ENCODE measurements around the gene THEM5. TPM values are rescaled to one million over a fixed set of nuclear protein-coding genes. Genes with fewer than 3 reads are reported as not detected.

THEM5 gene
- total and polyA plus RNA-seq, 4 donors: 1.5 to 1.8 TPM; not detected in 2

GRCh38 chr1:151846062-151846568 lies 7.4 kb downstream of the THEM5 start:
- Histone ChIP-seq H3K27me3 (ENCODE audit: control insufficient read depth, insufficient read depth, low read length) (peaks cover 3% of the 10 kb centered on the region), H3K9me3 (ENCODE audit: control insufficient read depth, insufficient read depth, low read length) (no peaks in the 10 kb centered on the region), H3K4me1 (ENCODE audit: control insufficient read depth, insufficient read depth, low read length) (peaks cover 4% of the 10 kb centered on the region), H3K36me3 (ENCODE audit: control insufficient read depth, insufficient read depth, low read length) (no peaks in the 10 kb centered on the region), H3K4me3 (ENCODE audit: low read depth, low read length) (no peak overlapping the region), H3K27ac (ENCODE audit: low read depth, low read length) (no peak overlapping the region)
- DNase-seq (ENCODE audit: low read depth in 4 of 6, low spot score in 6 of 6): no peak
- 62% methylated on average over 6 of the region's 6 CpGs for WGBS (ENCODE audit: insufficient coverage)

- no CpG with 5 or more reads among the region's 2 CpGs for WGBS (ENCODE audit: insufficient coverage)
- H3K4me1 ChIP-seq (ENCODE audit: control insufficient read depth, insufficient read depth, low read length): peaks cover 21% of the 10 kb centered on the region
- no peaks in the 10 kb centered on the region for H3K36me3 ChIP-seq (ENCODE audit: control insufficient read depth, insufficient read depth, low read length)
- no peak for DNase-seq (ENCODE audit: low read depth in 4 of 6, low spot score in 6 of 6)
- no peaks in the 10 kb centered on the region for H3K9me3 ChIP-seq (ENCODE audit: control insufficient read depth, insufficient read depth, low read length)
- no peak overlapping the region for H3K4me3 ChIP-seq (ENCODE audit: low read depth, low read length)
- H3K27me3 ChIP-seq (ENCODE audit: control insufficient read depth, insufficient read depth, low read length): peaks cover 18% of the 10 kb centered on the region
- H3K27ac ChIP-seq (ENCODE audit: low read depth, low read length): no peak overlapping the region
Observed at GRCh38 chr1:151843398-151843797, 10.1 kb downstream of the THEM5 start.

- Histone ChIP-seq H3K27ac (ENCODE audit: low read depth, low read length) (no peak overlapping the region), H3K4me3 (ENCODE audit: low read depth, low read length) (no peak overlapping the region), H3K27me3 (ENCODE audit: control insufficient read depth, insufficient read depth, low read length) (peaks cover 31% of the 10 kb centered on the region), H3K9me3 (ENCODE audit: control insufficient read depth, insufficient read depth, low read length) (no peaks in the 10 kb centered on the region), H3K36me3 (ENCODE audit: control insufficient read depth, insufficient read depth, low read length) (no peaks in the 10 kb centered on the region), H3K4me1 (ENCODE audit: control insufficient read depth, insufficient read depth, low read length) (peaks cover 20% of the 10 kb centered on the region)
- no peak for DNase-seq (ENCODE audit: low read depth in 4 of 6, low spot score in 6 of 6)
- WGBS (ENCODE audit: insufficient coverage): 100% methylated on average over 1 of the region's 2 CpGs
Observed at GRCh38 chr1:151841141-151841540, 12.4 kb downstream of the THEM5 start.

GRCh38 chr1:151840421-151840820 lies 13.1 kb downstream of the THEM5 start:
- Histone ChIP-seq H3K9me3 (ENCODE audit: control insufficient read depth, insufficient read depth, low read length) (no peaks in the 10 kb centered on the region), H3K4me3 (ENCODE audit: low read depth, low read length) (no peak overlapping the region)

GRCh38 chr1:151839457-151840403 lies 13.8 kb downstream of the THEM5 start, which contains the start of gene C2CD4D:
C2CD4D (minus strand) TSS chr1:151839820; CDS start chr1:151838989, 831 bp downstream.
- no peaks in the 10 kb centered on the region for H3K36me3 ChIP-seq (ENCODE audit: control insufficient read depth, insufficient read depth, low read length)
- DNase-seq (ENCODE audit: low read depth in 4 of 6, low spot score in 6 of 6): peak in 3 of 6 donors; percentile 43 to 84 (median 84)
- 3% methylated on average over 45 of the region's 47 CpGs for WGBS (ENCODE audit: insufficient coverage)
- peaks cover 20% of the 10 kb centered on the region for H3K4me1 ChIP-seq (ENCODE audit: control insufficient read depth, insufficient read depth, low read length)
- H3K27me3 ChIP-seq (ENCODE audit: control insufficient read depth, insufficient read depth, low read length): peaks cover 31% of the 10 kb centered on the region
- peak within 1 kb of the TSS; percentile 24 for H3K4me3 ChIP-seq (ENCODE audit: low read depth, low read length)
- peak within 1 kb of the TSS; percentile 34 for H3K27ac ChIP-seq (ENCODE audit: low read depth, low read length)
- no peaks in the 10 kb centered on the region for H3K9me3 ChIP-seq (ENCODE audit: control insufficient read depth, insufficient read depth, low read length)

More at GRCh38 chr1:151840421-151840820, 13.1 kb downstream of the THEM5 start:
- no peak for DNase-seq (ENCODE audit: low read depth in 4 of 6, low spot score in 6 of 6)
- Histone ChIP-seq H3K4me1 (ENCODE audit: control insufficient read depth, insufficient read depth, low read length) (peaks cover 20% of the 10 kb centered on the region), H3K27me3 (ENCODE audit: control insufficient read depth, insufficient read depth, low read length) (peaks cover 31% of the 10 kb centered on the region), H3K36me3 (ENCODE audit: control insufficient read depth, insufficient read depth, low read length) (no peaks in the 10 kb centered on the region), H3K27ac (ENCODE audit: low read depth, low read length) (peak overlapping the region; percentile 34)

- H3K4me1 ChIP-seq (ENCODE audit: control insufficient read depth, insufficient read depth, low read length): peaks cover 20% of the 10 kb centered on the region
- WGBS (ENCODE audit: insufficient coverage): 5% methylated on average over 7 of the region's 16 CpGs
- no peaks in the 10 kb centered on the region for H3K36me3 ChIP-seq (ENCODE audit: control insufficient read depth, insufficient read depth, low read length)
- no peaks in the 10 kb centered on the region for H3K9me3 ChIP-seq (ENCODE audit: control insufficient read depth, insufficient read depth, low read length)
- no peak overlapping the region for H3K27ac ChIP-seq (ENCODE audit: low read depth, low read length)
- H3K27me3 ChIP-seq (ENCODE audit: control insufficient read depth, insufficient read depth, low read length): peaks cover 31% of the 10 kb centered on the region
- no peak for DNase-seq (ENCODE audit: low read depth in 4 of 6, low spot score in 6 of 6)
- peak overlapping the region; percentile 24 for H3K4me3 ChIP-seq (ENCODE audit: low read depth, low read length)
Observed at GRCh38 chr1:151839082-151839412, 14.5 kb downstream of the THEM5 start.

GRCh38 chr1:151838222-151839081 lies 15.1 kb downstream of the THEM5 start:
- H3K9me3 ChIP-seq (ENCODE audit: control insufficient read depth, insufficient read depth, low read length): no peaks in the 10 kb centered on the region
- 1% methylated on average over 117 of the region's 117 CpGs for WGBS (ENCODE audit: insufficient coverage)
- no peak overlapping the region for H3K27ac ChIP-seq (ENCODE audit: low read depth, low read length)
- DNase-seq (ENCODE audit: low read depth in 4 of 6, low spot score in 6 of 6): peak in 2 of 6 donors; percentile 22 to 31
- H3K36me3 ChIP-seq (ENCODE audit: control insufficient read depth, insufficient read depth, low read length): no peaks in the 10 kb centered on the region
- no peak overlapping the region for H3K4me3 ChIP-seq (ENCODE audit: low read depth, low read length)
- H3K27me3 ChIP-seq (ENCODE audit: control insufficient read depth, insufficient read depth, low read length): peaks cover 31% of the 10 kb centered on the region
- peaks cover 20% of the 10 kb centered on the region for H3K4me1 ChIP-seq (ENCODE audit: control insufficient read depth, insufficient read depth, low read length)

GRCh38 chr1:151837884-151838221 lies 15.7 kb downstream of the THEM5 start:
- H3K27ac ChIP-seq (ENCODE audit: low read depth, low read length): no peak overlapping the region
- no peak for DNase-seq (ENCODE audit: low read depth in 4 of 6, low spot score in 6 of 6)
- no peaks in the 10 kb centered on the region for H3K36me3 ChIP-seq (ENCODE audit: control insufficient read depth, insufficient read depth, low read length)
- peaks cover 21% of the 10 kb centered on the region for H3K4me1 ChIP-seq (ENCODE audit: control insufficient read depth, insufficient read depth, low read length)
- WGBS (ENCODE audit: insufficient coverage): 8% methylated on average over 26 of the region's 26 CpGs
- H3K27me3 ChIP-seq (ENCODE audit: control insufficient read depth, insufficient read depth, low read length): peaks cover 31% of the 10 kb centered on the region
- no peaks in the 10 kb centered on the region for H3K9me3 ChIP-seq (ENCODE audit: control insufficient read depth, insufficient read depth, low read length)
- H3K4me3 ChIP-seq (ENCODE audit: low read depth, low read length): no peak overlapping the region

GRCh38 chr1:151837197-151837596 lies 16.3 kb downstream of the THEM5 start:
- no peak overlapping the region for H3K4me3 ChIP-seq (ENCODE audit: low read depth, low read length)
- no peaks in the 10 kb centered on the region for H3K9me3 ChIP-seq (ENCODE audit: control insufficient read depth, insufficient read depth, low read length)
- H3K4me1 ChIP-seq (ENCODE audit: control insufficient read depth, insufficient read depth, low read length): peaks cover 27% of the 10 kb centered on the region
- H3K36me3 ChIP-seq (ENCODE audit: control insufficient read depth, insufficient read depth, low read length): no peaks in the 10 kb centered on the region
- 80% methylated on average over 2 of the region's 3 CpGs for WGBS (ENCODE audit: insufficient coverage)
- DNase-seq (ENCODE audit: low read depth in 4 of 6, low spot score in 6 of 6): no peak
- peaks cover 31% of the 10 kb centered on the region for H3K27me3 ChIP-seq (ENCODE audit: control insufficient read depth, insufficient read depth, low read length)
- no peak overlapping the region for H3K27ac ChIP-seq (ENCODE audit: low read depth, low read length)
